Upper lobe of right lung (tissue), 1 donor: ENCODE measurements around the gene PLEKHG3. TPM values are rescaled to one million over a fixed set of nuclear protein-coding genes. Genes with fewer than 3 reads are reported as not detected.
A peak's percentile ranks its signal among the peaks of the same experiment; 100 is the strongest.

Experiments
- ATAC-seq: fragments of 200-7000 bp; cut with Tn5 transposase; one replicate; pipeline ENCODE4 v1.9.1; 2020; ENCODE audit warnings: mild to moderate bottlenecking, moderate library complexity
- DNase-seq: peaks from one replicate; pipeline ENCODE4 v3.0.0-alpha.2; 2020
- H3K27ac ChIP-seq: fragments of 200-600 bp; one replicate; pipeline ENCODE4 v1.8.0; 2022
- H3K27me3 ChIP-seq: fragments of 200-600 bp; one replicate; pipeline ENCODE4 v1.8.0; 2022; ENCODE audit warnings: mild to moderate bottlenecking
- H3K36me3 ChIP-seq: fragments of 200-600 bp; one replicate; pipeline ENCODE4 v1.8.0; 2022
- H3K4me1 ChIP-seq: fragments of 200-600 bp; one replicate; pipeline ENCODE4 v1.8.0; 2022
- H3K4me3 ChIP-seq: fragments of 200-600 bp; one replicate; pipeline ENCODE4 v1.8.0; 2022; ENCODE audit warnings: mild to moderate bottlenecking
- H3K9me3 ChIP-seq: fragments of 200-600 bp; one replicate; pipeline ENCODE4 v1.8.0; 2022
- CTCF ChIP-seq: fragments of 200-600 bp; IDR thresholded peaks from one replicate; pipeline ENCODE4 v1.8.0; 2022; ENCODE audit warnings: antibody characterized with exemption
- intact Hi-C: fragments of 100-400 bp; cut with DNase I; formaldehyde crosslinking; loops from one replicate; pipeline ENCODE4 v1.11.0; 2022
- total RNA-seq: library from RNA; stranded (reverse); fragmentation: NEBNext Ultra II Directional; extraction: Animal tissue kit (Norgen Biotek cat#: 25700); gene quantifications from one replicate; pipeline ENCODE4 v1.2.1, GENCODE V29; 2021
- donor health status: DM: no; HTN: yes; CAD: no; lungs with severe emphysema.

Gene PLEKHG3
- total RNA-seq, 1 donor from 2014 or later: 34.5 TPM

GRCh38 chr14:64758691-64759554 lies 54.7 kb downstream of the PLEKHG3 start:
- no peaks in the 10 kb centered on the region for H3K9me3 ChIP-seq
- intact Hi-C loops: no loop called here
- peak overlapping the region; percentile 42 for H3K27ac ChIP-seq
- DNase-seq (no peak), ATAC-seq (peak; percentile 21)
- no peak overlapping the region for H3K4me3 ChIP-seq
- TF ChIP-seq CTCF: no peak
- peaks cover 36% of the 10 kb centered on the region for H3K4me1 ChIP-seq
- H3K36me3 ChIP-seq: no peaks in the 10 kb centered on the region
- no peaks in the 10 kb centered on the region for H3K27me3 ChIP-seq

- Histone ChIP-seq H3K27ac (no peak overlapping the region), H3K4me3 (no peak overlapping the region), H3K36me3 (no peaks in the 10 kb centered on the region), H3K27me3 (no peaks in the 10 kb centered on the region), H3K9me3 (no peaks in the 10 kb centered on the region), H3K4me1 (peaks cover 39% of the 10 kb centered on the region)
- intact Hi-C loops: no loop called here
- no peak for TF ChIP-seq CTCF
- no peak for DNase-seq
- ATAC-seq: no peak
These were observed 55.3 kb downstream of the PLEKHG3 start for GRCh38 chr14:64759555-64759938.

GRCh38 chr14:64760146-64760755 lies 56.0 kb downstream of the PLEKHG3 start:
- no peaks in the 10 kb centered on the region for H3K36me3 ChIP-seq
- H3K4me1 ChIP-seq: peaks cover 39% of the 10 kb centered on the region
- H3K4me3 ChIP-seq: no peak overlapping the region
- H3K27ac ChIP-seq: no peak overlapping the region
- peak; percentile 32 for ATAC-seq
- no peaks in the 10 kb centered on the region for H3K27me3 ChIP-seq
- peak; percentile 64 for TF ChIP-seq CTCF
- intact Hi-C loops: loop anchor here (5.0 kb wide), 1 partner anchor 88 kb away; no protein-coding TSS in a partner anchor
- DNase-seq: peak; percentile 77
- H3K9me3 ChIP-seq: no peaks in the 10 kb centered on the region

GRCh38 chr14:64760916-64761315 lies 56.7 kb downstream of the PLEKHG3 start:
- no peak for ATAC-seq
- Histone ChIP-seq H3K9me3 (no peaks in the 10 kb centered on the region), H3K27me3 (no peaks in the 10 kb centered on the region), H3K4me3 (no peak overlapping the region), H3K4me1 (peaks cover 39% of the 10 kb centered on the region), H3K36me3 (no peaks in the 10 kb centered on the region), H3K27ac (no peak overlapping the region)
- TF ChIP-seq CTCF: no peak
- intact Hi-C loops: loop anchor here (5.0 kb wide), 1 partner anchor 89 kb away; no protein-coding TSS in a partner anchor
- DNase-seq: no peak

- peaks cover 39% of the 10 kb centered on the region for H3K4me1 ChIP-seq
These were observed 57.3 kb downstream of the PLEKHG3 start for GRCh38 chr14:64761441-64762043.

More at GRCh38 chr14:64761441-64762043, 57.3 kb downstream of the PLEKHG3 start:
- ATAC-seq (no peak), DNase-seq (no peak)
- intact Hi-C loops: loop anchor here (5.0 kb wide), 1 partner anchor 89 kb away; no protein-coding TSS in a partner anchor
- Histone ChIP-seq H3K36me3 (no peaks in the 10 kb centered on the region), H3K9me3 (no peaks in the 10 kb centered on the region), H3K4me3 (no peak overlapping the region), H3K27ac (no peak overlapping the region), H3K27me3 (no peaks in the 10 kb centered on the region)
- TF ChIP-seq CTCF: no peak
